Ovary (tissue), 9 donors: ENCODE measurements around the gene PAQR8. TPM values are rescaled to one million over a fixed set of nuclear protein-coding genes. Genes with fewer than 3 reads are reported as not detected.

ENCODE experiments used
- DNase-seq, 5 donors: peaks; one replicate each; pipeline ENCODE4 v3.0.0-alpha.2; 2019 to 2020
- H3K27ac ChIP-seq, 2 donors: fragments of 200-600 bp; one replicate each; pipeline versions ENCODE4 v1.5.1 to v1.8.0; 2019 to 2022
- H3K27me3 ChIP-seq: fragments of 200-600 bp; one replicate; pipeline ENCODE4 v1.8.0; 2022
- H3K36me3 ChIP-seq: fragments of 200-600 bp; sonication (generic); one replicate; pipeline ENCODE4 v1.5.1; 2019
- H3K4me1 ChIP-seq: one replicate; pipeline ENCODE4 v1.8.1; 2013; ENCODE audit warnings: mild to moderate bottlenecking, moderate library complexity; ENCODE audit not compliant: insufficient read depth
- H3K4me3 ChIP-seq: fragments of 200-600 bp; sonication (generic); one replicate; pipeline ENCODE4 v1.5.1; 2017
- H3K9me3 ChIP-seq, 2 donors: fragments of 200-600 bp in 1 of 2; sonication (generic) in 1 of 2; one replicate each; pipeline versions ENCODE4 v1.5.1 to v1.8.1; 2013 to 2019; ENCODE audit warnings: mild to moderate bottlenecking in 1 of 2, moderate library complexity in 1 of 2
- EP300 ChIP-seq: sonication (generic); formaldehyde crosslinking; IDR thresholded peaks from one replicate; pipeline ENCODE4 v1.6.1; 2017; ENCODE audit warnings: antibody characterized with exemption
- POLR2A ChIP-seq: fragments of 450-650 bp; IDR thresholded peaks from one replicate; pipeline ENCODE4 v1.6.1; 2017; ENCODE audit warnings: antibody characterized with exemption, mild to moderate bottlenecking, moderate library complexity
- WGBS, 3 donors: extraction: QIAGEN DNeasy Blood & Tissue Kit in 1 of 3; methylation state at CpG; one replicate each; pipeline versions ENCODE4 v1.1.5 to v1.1.7; 2013 to 2017; 5-methylcytosine and 5-hydroxymethylcytosine counted together
- intact Hi-C, 4 donors: fragments of 100-400 bp; cut with DNase I; formaldehyde crosslinking; loops; one replicate each; pipeline versions ENCODE4 v1.11.0 to v1.15.1; 2022 to 2023
- polyA plus RNA-seq, 2 donors: library from polyadenylated mRNA; stranded (reverse); fragments of 200-250 nt in 1 of 2; fragments of 350-450 nt in 1 of 2; fragmentation: Illumina TruSeq in 1 of 2; extraction: RNeasy Lipid Tissue Mini Kit (QIAGEN cat#74804) in 1 of 2; gene quantifications; one replicate each; pipeline ENCODE4 v1.2.3, GENCODE V29; 2013 to 2014
- total RNA-seq, 7 donors: library from RNA; depleted of rRNA in 2 of 7; stranded (reverse); fragments of >200 nt in 2 of 7; fragmentation: NEBNext Ultra II Directional in 3 of 7; extraction: Animal tissue kit (Norgen Biotek cat#: 25700) in 3 of 7; gene quantifications; one replicate each; pipeline versions ENCODE4 v1.1.0 to v1.2.4, GENCODE V29; 2016 to 2023
- TF ChIP-seq, protein P1 (sequence below), 3 donors: fragments of 450-650 bp in 2 of 3; fragments of 200-600 bp in 1 of 3; IDR thresholded peaks; one replicate each; pipeline versions ENCODE4 v1.5.1 to v1.8.0; 2016 to 2022; ENCODE audit warnings: antibody characterized with exemption in 3 of 3, mild to moderate bottlenecking in 1 of 3
- donor health status: DM: no; HTN: no; CAD: no; lungs with moderate emphysema.
- donor health status: DM: no; HTN: no; CAD: no.
- donor health status: Bipolar disorder and iron deficiency.
- donor health status: DM: yes; HTN: yes; CAD: no.
- donor health status: DM: no; HTN: no; CAD: no.
- donor health status: DM: yes; HTN: yes; CAD: no.

PAQR8 gene
- total and polyA plus RNA-seq, 9 donors: 13.2 to 33.6 (median 24.0) TPM

DNA sequence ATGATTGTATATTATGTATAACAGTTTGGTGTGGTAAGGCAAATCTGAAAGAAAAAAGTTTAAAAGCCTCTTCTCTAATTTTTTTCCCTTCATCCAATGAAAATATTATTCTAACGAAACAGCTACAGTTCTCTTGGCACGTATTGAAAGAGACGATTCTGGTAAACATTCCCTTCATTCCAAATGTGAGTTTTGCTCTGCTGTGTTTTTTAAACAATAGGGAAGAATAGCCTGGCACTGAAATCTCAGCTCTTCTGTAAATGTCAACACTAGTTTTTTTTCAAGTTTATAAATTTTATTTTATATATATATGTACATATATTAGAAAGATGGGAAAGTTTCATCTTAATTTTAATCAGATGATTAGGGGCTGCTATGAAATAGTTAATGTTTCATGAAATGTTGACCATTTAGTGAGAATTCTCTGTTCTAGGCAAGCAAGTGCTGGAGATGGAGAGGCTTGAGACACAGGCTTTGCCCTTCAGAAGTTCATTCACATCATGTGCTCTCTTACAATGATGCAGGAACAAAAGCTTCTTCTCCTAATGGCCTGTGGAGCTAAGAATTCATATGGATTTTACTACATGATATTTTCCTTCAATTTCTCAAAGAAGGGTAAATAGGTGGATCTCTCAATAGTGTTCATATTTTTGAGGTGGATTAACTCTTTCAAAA is 4.1 kb downstream of the PAQR8 start:
- no peak for DNase-seq
- Histone ChIP-seq H3K36me3 (no peaks in the 10 kb centered on the region), H3K4me1 (peaks cover 14% of the 10 kb centered on the region), H3K9me3 (no peaks in the 10 kb centered on the region), H3K4me3 (no peak overlapping the region), H3K27me3 (no peaks in the 10 kb centered on the region), H3K27ac (no peak overlapping the region)
- TF ChIP-seq POLR2A (no peak), EP300 (no peak)
- TF ChIP-seq, protein P1, sequence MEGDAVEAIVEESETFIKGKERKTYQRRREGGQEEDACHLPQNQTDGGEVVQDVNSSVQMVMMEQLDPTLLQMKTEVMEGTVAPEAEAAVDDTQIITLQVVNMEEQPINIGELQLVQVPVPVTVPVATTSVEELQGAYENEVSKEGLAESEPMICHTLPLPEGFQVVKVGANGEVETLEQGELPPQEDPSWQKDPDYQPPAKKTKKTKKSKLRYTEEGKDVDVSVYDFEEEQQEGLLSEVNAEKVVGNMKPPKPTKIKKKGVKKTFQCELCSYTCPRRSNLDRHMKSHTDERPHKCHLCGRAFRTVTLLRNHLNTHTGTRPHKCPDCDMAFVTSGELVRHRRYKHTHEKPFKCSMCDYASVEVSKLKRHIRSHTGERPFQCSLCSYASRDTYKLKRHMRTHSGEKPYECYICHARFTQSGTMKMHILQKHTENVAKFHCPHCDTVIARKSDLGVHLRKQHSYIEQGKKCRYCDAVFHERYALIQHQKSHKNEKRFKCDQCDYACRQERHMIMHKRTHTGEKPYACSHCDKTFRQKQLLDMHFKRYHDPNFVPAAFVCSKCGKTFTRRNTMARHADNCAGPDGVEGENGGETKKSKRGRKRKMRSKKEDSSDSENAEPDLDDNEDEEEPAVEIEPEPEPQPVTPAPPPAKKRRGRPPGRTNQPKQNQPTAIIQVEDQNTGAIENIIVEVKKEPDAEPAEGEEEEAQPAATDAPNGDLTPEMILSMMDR (IDR thresholded peaks at IDR 0.05): no peak
- intact Hi-C loops: no loop called here
- WGBS, 3 donors: 5 to 14% (median 7%) methylated on average over 3 of the region's 3 CpGs

DNA sequence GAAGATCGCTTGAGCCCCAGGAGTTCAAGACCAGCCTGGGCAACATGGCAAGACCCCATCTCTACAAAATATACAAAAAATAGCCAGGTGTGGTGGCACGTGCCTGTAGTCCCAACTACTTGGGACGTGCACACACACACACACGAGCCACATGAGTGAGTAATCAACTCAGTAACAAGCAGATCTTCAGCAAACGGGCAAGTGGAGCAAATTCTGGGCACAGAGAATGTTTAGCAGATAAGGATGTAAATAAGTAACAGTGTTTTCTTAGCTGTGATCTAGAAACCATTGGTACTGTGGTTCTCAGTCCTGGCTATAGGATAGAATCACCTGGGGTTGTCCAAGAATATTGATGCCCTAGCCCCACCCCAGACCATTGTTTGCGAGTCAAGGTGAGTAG is 6.1 kb downstream of the PAQR8 start:
- intact Hi-C loops: no loop called here
- TF ChIP-seq EP300: no peak
- TF ChIP-seq POLR2A: no peak
- TF ChIP-seq, protein P1 (IDR thresholded peaks at IDR 0.05): no peak
- Histone ChIP-seq H3K27ac (no peak overlapping the region), H3K27me3 (no peaks in the 10 kb centered on the region), H3K4me3 (no peak overlapping the region), H3K36me3 (no peaks in the 10 kb centered on the region), H3K9me3 (no peaks in the 10 kb centered on the region), H3K4me1 (peaks cover 12% of the 10 kb centered on the region)
- no peak for DNase-seq
- 73 to 84% (median 83%) methylated on average over 6 of the region's 6 CpGs for WGBS, 3 donors

- H3K36me3 ChIP-seq: no peaks in the 10 kb centered on the region
- WGBS, 3 donors: 87 to 90% (median 89%) methylated on average over 2 of the region's 2 CpGs
- H3K9me3 ChIP-seq: no peaks in the 10 kb centered on the region
- H3K27me3 ChIP-seq: no peaks in the 10 kb centered on the region
- TF ChIP-seq EP300: no peak
- no peak for TF ChIP-seq POLR2A
- TF ChIP-seq, protein P1 (IDR thresholded peaks at IDR 0.05): no peak
- H3K4me1 ChIP-seq: peaks cover 9% of the 10 kb centered on the region
- no peak for DNase-seq
- H3K27ac ChIP-seq: no peak overlapping the region
- intact Hi-C loops: no loop called here
- no peak overlapping the region for H3K4me3 ChIP-seq
Observed at GRCh38 chr6:52369234-52369633, 7.3 kb downstream of the PAQR8 start.

DNA sequence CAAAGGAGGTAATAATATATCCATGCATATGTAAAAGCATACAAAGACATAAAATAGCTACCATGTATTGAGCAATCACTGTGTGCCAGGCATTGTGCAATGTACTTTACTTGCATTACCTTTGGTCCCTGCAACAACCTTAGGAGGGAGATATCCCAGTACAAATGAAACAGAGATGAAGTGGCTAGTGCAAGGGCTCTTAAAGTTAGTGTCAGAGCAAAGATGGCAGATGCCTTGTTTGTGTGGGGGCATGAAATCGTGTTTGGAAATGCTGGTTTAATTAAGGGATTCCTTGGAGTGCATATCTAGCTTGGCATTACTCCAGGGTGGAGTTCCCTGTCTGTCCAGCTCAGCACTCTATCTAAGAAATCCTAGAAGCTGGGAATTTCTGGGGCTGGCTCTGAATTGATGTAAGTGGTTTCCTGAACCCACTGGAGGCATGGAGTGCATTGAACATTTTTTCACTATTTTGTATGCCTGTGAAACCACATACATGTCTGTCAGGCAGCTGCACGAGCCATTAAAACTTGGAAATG is 9.8 kb downstream of the PAQR8 start:
- TF ChIP-seq EP300 (no peak), POLR2A (no peak)
- TF ChIP-seq, protein P1 (IDR thresholded peaks at IDR 0.05): no peak
- no peak for DNase-seq
- no peaks in the 10 kb centered on the region for H3K9me3 ChIP-seq
- H3K36me3 ChIP-seq: no peaks in the 10 kb centered on the region
- 18 to 29% (median 26%) methylated on average over 2 of the region's 2 CpGs for WGBS, 3 donors
- no peaks in the 10 kb centered on the region for H3K27me3 ChIP-seq
- H3K4me3 ChIP-seq: no peak overlapping the region
- peaks cover 8% of the 10 kb centered on the region for H3K4me1 ChIP-seq
- H3K27ac ChIP-seq: no peak overlapping the region
- intact Hi-C loops: no loop called here
